HL-60 (cell line): Measurements from ENCODE around the gene CCT4.

Source experiments
- DNase-seq, 2 experiments: peaks; one replicate each; pipeline ENCODE4 v3.0.0-alpha.2; 2010 to 2020; ENCODE audit warnings: low read depth in 1 of 2, low spot score in 1 of 2
- H3K27ac ChIP-seq: fragments of 250-450 bp; sonication (Bioruptor Pico); replicated peaks from 2 replicates; pipeline ENCODE4 v1.5.1; 2020; ENCODE audit warnings: mild to moderate bottlenecking, moderate library complexity
- H3K27me3 ChIP-seq: fragments of 250-450 bp; sonication (Bioruptor Pico); 2 replicates; pipeline ENCODE4 v1.5.1; 2021; ENCODE audit warnings: mild to moderate bottlenecking, moderate library complexity; ENCODE audit not compliant: insufficient read depth, poor library complexity, severe bottlenecking
- H3K4me3 ChIP-seq: replicated peaks from 2 replicates; pipeline ENCODE4 v1.5.1; 2011; ENCODE audit warnings: mild to moderate bottlenecking, control low read depth, low read length; ENCODE audit not compliant: insufficient read depth
- GABPA ChIP-seq: IDR thresholded peaks from 2 replicates; pipeline ENCODE4 v1.6.1; 2012; ENCODE audit warnings: low read depth
- POLR2AphosphoS5 ChIP-seq: IDR thresholded peaks from 2 replicates; pipeline ENCODE4 v1.6.1; 2012; ENCODE audit warnings: low read depth
- SPI1 ChIP-seq: IDR thresholded peaks from 2 replicates; pipeline ENCODE4 v1.6.1; 2012; ENCODE audit warnings: low read depth, mild to moderate bottlenecking, borderline replicate concordance
- TF ChIP-seq, protein P1 (sequence below): IDR thresholded peaks from one replicate; pipeline ENCODE4 v1.5.1; 2011; ENCODE audit warnings: low read length, control low read depth, inconsistent platforms; ENCODE audit not compliant: insufficient read depth
- TF ChIP-seq, protein P2 (sequence below): IDR thresholded peaks from 2 replicates; pipeline ENCODE4 v1.6.1; 2012; ENCODE audit warnings: low read depth; ENCODE audit not compliant: insufficient replicate concordance

The CCT4 gene

GRCh38 chr2:61906186-61906470, 17.7 kb upstream of the CCT4 start:
- peak overlapping the region; percentile 58 for H3K27ac ChIP-seq
- no peaks in the 10 kb centered on the region for H3K27me3 ChIP-seq
- no peak for DNase-seq
- TF ChIP-seq SPI1 (no peak), GABPA (no peak), POLR2AphosphoS5 (no peak)
- TF ChIP-seq, protein P1, sequence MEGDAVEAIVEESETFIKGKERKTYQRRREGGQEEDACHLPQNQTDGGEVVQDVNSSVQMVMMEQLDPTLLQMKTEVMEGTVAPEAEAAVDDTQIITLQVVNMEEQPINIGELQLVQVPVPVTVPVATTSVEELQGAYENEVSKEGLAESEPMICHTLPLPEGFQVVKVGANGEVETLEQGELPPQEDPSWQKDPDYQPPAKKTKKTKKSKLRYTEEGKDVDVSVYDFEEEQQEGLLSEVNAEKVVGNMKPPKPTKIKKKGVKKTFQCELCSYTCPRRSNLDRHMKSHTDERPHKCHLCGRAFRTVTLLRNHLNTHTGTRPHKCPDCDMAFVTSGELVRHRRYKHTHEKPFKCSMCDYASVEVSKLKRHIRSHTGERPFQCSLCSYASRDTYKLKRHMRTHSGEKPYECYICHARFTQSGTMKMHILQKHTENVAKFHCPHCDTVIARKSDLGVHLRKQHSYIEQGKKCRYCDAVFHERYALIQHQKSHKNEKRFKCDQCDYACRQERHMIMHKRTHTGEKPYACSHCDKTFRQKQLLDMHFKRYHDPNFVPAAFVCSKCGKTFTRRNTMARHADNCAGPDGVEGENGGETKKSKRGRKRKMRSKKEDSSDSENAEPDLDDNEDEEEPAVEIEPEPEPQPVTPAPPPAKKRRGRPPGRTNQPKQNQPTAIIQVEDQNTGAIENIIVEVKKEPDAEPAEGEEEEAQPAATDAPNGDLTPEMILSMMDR = no peak
- TF ChIP-seq, protein P2, sequence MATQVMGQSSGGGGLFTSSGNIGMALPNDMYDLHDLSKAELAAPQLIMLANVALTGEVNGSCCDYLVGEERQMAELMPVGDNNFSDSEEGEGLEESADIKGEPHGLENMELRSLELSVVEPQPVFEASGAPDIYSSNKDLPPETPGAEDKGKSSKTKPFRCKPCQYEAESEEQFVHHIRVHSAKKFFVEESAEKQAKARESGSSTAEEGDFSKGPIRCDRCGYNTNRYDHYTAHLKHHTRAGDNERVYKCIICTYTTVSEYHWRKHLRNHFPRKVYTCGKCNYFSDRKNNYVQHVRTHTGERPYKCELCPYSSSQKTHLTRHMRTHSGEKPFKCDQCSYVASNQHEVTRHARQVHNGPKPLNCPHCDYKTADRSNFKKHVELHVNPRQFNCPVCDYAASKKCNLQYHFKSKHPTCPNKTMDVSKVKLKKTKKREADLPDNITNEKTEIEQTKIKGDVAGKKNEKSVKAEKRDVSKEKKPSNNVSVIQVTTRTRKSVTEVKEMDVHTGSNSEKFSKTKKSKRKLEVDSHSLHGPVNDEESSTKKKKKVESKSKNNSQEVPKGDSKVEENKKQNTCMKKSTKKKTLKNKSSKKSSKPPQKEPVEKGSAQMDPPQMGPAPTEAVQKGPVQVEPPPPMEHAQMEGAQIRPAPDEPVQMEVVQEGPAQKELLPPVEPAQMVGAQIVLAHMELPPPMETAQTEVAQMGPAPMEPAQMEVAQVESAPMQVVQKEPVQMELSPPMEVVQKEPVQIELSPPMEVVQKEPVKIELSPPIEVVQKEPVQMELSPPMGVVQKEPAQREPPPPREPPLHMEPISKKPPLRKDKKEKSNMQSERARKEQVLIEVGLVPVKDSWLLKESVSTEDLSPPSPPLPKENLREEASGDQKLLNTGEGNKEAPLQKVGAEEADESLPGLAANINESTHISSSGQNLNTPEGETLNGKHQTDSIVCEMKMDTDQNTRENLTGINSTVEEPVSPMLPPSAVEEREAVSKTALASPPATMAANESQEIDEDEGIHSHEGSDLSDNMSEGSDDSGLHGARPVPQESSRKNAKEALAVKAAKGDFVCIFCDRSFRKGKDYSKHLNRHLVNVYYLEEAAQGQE = no peak
- peak overlapping the region; percentile 96 for H3K4me3 ChIP-seq

GRCh38 chr2:61905372-61906185, 17.1 kb upstream of the CCT4 start, which contains the start of gene COMMD1:
COMMD1 (plus strand) TSS chr2:61905674; CDS start chr2:61905679, 5 bp downstream.
- H3K27ac ChIP-seq = peak within 1 kb of the TSS; percentile 58
- peak in 1 of 2 experiments; percentile 85 for DNase-seq
- peak within 1 kb of the TSS; percentile 96 for H3K4me3 ChIP-seq
- TF ChIP-seq POLR2AphosphoS5 = peak; percentile 88
- TF ChIP-seq, protein P2 = peak; percentile 62
- TF ChIP-seq SPI1 = peak; percentile 20; the same call in 1 of the 2 replicates
- TF ChIP-seq GABPA = no peak
- TF ChIP-seq, protein P1 = no peak
- H3K27me3 ChIP-seq = no peaks in the 10 kb centered on the region

DNA sequence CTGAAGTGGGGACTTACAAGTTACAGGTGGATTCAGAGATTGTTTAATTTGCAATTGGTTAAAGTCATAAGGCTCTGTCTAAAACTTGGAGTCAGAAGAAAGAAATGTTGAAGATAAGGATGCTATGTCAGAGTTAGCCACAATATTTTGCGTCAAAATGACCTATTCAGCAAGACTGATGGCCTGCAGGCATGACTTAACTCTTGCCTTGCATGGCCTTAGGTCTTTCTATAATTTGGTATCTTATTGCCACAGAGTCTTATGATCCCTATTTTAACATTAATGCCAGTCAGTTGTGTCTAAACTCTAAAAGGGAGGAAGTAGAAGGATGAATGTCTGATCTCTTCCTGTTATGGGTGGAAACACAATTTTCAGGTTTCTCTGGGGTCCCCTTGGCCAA, 11.8 kb upstream of the CCT4 start:
- TF ChIP-seq POLR2AphosphoS5 (no peak), GABPA (no peak), SPI1 (no peak)
- TF ChIP-seq, protein P1 = no peak
- TF ChIP-seq, protein P2 = no peak
- no peak overlapping the region for H3K27ac ChIP-seq
- no peak for DNase-seq
- H3K27me3 ChIP-seq = no peaks in the 10 kb centered on the region
- H3K4me3 ChIP-seq = no peak overlapping the region
